ENCODE results near the gene AGTRAP. TPM values are rescaled to one million over a fixed set of nuclear protein-coding genes. Genes with fewer than 3 reads are reported as not detected.

The AGTRAP gene
- total and polyA plus RNA-seq, 2 of the 8 experiments (the other 6 are each of a cell fraction or from before 2014, with no cell fraction given), result 69.7 to 192 TPM

- peak; percentile 65; the same call in 1 of the 2 replicates for TF ChIP-seq KDM1A (IDR thresholded peaks at IDR 0.05; ENCODE audit: borderline replicate concordance, low read length)
- TF ChIP-seq TAF7 (optimal IDR thresholded peaks at IDR 0.05; ENCODE audit: borderline replicate concordance, low read depth, low read length), result peak; percentile 35
- no peak for TF ChIP-seq CBX5 (IDR thresholded peaks at IDR 0.05; ENCODE audit: low read depth, low read length)
- TF ChIP-seq, protein P1, sequence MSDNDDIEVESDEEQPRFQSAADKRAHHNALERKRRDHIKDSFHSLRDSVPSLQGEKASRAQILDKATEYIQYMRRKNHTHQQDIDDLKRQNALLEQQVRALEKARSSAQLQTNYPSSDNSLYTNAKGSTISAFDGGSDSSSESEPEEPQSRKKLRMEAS (IDR thresholded peaks at IDR 0.05), result peak; percentile 82
- TF ChIP-seq CHD1 (IDR thresholded peaks at IDR 0.05; ENCODE audit: low read depth, low read length), result no peak
- TF ChIP-seq RFX5 (IDR thresholded peaks at IDR 0.05; ENCODE audit: borderline replicate concordance, low read depth, low read length), result no peak
- no peak for TF ChIP-seq YY1 (IDR thresholded peaks at IDR 0.05; ENCODE audit: low read depth, low read length)
- TF ChIP-seq FOSL1 (IDR thresholded peaks at IDR 0.05; ENCODE audit: insufficient read depth, low read depth, low read length), result peak; percentile 46; the same call in 1 of the 2 replicates
- peak; percentile 20; the same call in 1 of the 2 replicates for TF ChIP-seq TAF1 (IDR thresholded peaks at IDR 0.05; ENCODE audit: low read depth, low read length)
- TF ChIP-seq GTF2F1 (IDR thresholded peaks at IDR 0.05; ENCODE audit: borderline replicate concordance, low read depth, low read length), result peak; percentile 89
- 0 out of 2 replicates have a peak, but pooled peaks have one; percentile 57 for TF ChIP-seq RBBP5 (IDR thresholded peaks at IDR 0.05; ENCODE audit: borderline replicate concordance, low read depth, low read length)
- TF ChIP-seq SIN3A (conservative IDR thresholded peaks at IDR 0.05 in 1 of 2, IDR thresholded peaks at IDR 0.05 in 1 of 2; ENCODE audit: low read depth in 1 of 2, low read length in 2 of 2), result peak; percentile 98 to 99
- no peak for TF ChIP-seq MAFK (IDR thresholded peaks at IDR 0.05; ENCODE audit: low read depth, low read length)
- no peak for TF ChIP-seq CBX8 (IDR thresholded peaks at IDR 0.05; ENCODE audit: borderline replicate concordance, low read depth, low read length)
- peak; percentile 35 for TF ChIP-seq NANOG (IDR thresholded peaks at IDR 0.05; ENCODE audit: insufficient read depth, low read depth, low read length, poor library complexity, severe bottlenecking)
Measured at GRCh38 chr1:11735854-11736745, at the start of gene AGTRAP (continued).

Measured in H1 (cell line).